ENCODE data around the gene RPL10.

Gene RPL10

GRCh38 chrX:154365997-154366665 is 32.0 kb upstream of the RPL10 start:
- in situ Hi-C loops (cut with HindIII; ENCODE audit: low sequenced_read_pairs) = no loop called here
- no peak for TF ChIP-seq CTCF (IDR thresholded peaks at IDR 0.05; ENCODE audit: low read depth, low read length, missing control alignments)
- H3K4me3 ChIP-seq (ENCODE audit: low read depth, low read length) = no peak overlapping the region
- no peak for DNase-seq (ENCODE audit: low read depth)

GRCh38 chrX:154366666-154367055 is 31.5 kb upstream of the RPL10 start:
- TF ChIP-seq CTCF (IDR thresholded peaks at IDR 0.05; ENCODE audit: low read depth, low read length, missing control alignments) = no peak
- H3K4me3 ChIP-seq (ENCODE audit: low read depth, low read length) = no peak overlapping the region
- in situ Hi-C loops (cut with HindIII; ENCODE audit: low sequenced_read_pairs) = no loop called here
- no peak for DNase-seq (ENCODE audit: low read depth)

GRCh38 chrX:154367474-154368308 is 30.5 kb upstream of the RPL10 start:
- TF ChIP-seq CTCF (IDR thresholded peaks at IDR 0.05; ENCODE audit: low read depth, low read length, missing control alignments) = no peak
- in situ Hi-C loops (cut with HindIII; ENCODE audit: low sequenced_read_pairs) = no loop called here
- DNase-seq (ENCODE audit: low read depth) = no peak
- peak overlapping the region; percentile 76 for H3K4me3 ChIP-seq (ENCODE audit: low read depth, low read length)

- peak overlapping the region; percentile 76 for H3K4me3 ChIP-seq (ENCODE audit: low read depth, low read length)
- TF ChIP-seq CTCF (IDR thresholded peaks at IDR 0.05; ENCODE audit: low read depth, low read length, missing control alignments) = no peak
- in situ Hi-C loops (cut with HindIII; ENCODE audit: low sequenced_read_pairs) = no loop called here
- peak; percentile 52 for DNase-seq (ENCODE audit: low read depth)
These were observed 29.3 kb upstream of the RPL10 start for GRCh38 chrX:154368630-154369448.

GRCh38 chrX:154369449-154370299 is 28.5 kb upstream of the RPL10 start:
- peak; percentile 90 for DNase-seq (ENCODE audit: low read depth)
- in situ Hi-C loops (cut with HindIII; ENCODE audit: low sequenced_read_pairs) = no loop called here
- no peak for TF ChIP-seq CTCF (IDR thresholded peaks at IDR 0.05; ENCODE audit: low read depth, low read length, missing control alignments)
- peak overlapping the region; percentile 76 for H3K4me3 ChIP-seq (ENCODE audit: low read depth, low read length)
